ENCODE measurements around the gene C5orf15. TPM values are rescaled to one million over a fixed set of nuclear protein-coding genes. Genes with fewer than 3 reads are reported as not detected.
"Not testable (repeated sequence)": the region's sequence is repeated elsewhere in the genome, so short reads cannot be mapped to it uniquely, and the experiment has no call there.

Gene C5orf15
- total RNA-seq, 2 experiments from 2014 or later: 23.7 to 26.7 TPM

DNA sequence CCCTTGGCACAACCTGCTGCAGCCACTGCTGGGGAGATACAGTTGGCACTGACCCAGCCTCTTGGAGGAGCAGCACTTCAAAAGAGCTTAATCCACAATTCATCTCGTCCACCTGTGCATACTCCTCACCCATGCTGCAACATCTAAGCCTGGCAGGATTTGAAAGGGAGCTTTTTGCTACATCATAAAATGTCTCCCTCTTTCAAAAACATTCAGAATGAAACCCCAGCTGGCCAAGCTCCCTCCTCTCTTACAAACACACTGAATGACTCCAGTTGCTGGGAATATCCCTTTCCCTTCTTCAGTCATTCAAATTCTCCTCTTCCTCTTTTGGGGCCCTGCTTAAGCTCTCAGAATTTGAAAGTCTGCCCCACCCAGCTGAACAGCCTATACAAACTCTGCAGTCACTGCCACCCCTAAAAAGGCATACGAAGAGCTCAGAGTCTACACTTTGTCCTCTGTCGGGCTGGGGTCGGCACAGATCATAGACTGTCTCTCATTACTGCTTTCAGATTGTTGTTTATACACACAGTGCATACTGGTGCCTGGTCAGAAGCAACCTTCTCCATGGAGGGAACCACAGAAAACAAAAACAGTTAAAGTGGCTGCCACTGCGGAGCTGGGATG, 8.8 kb upstream of the C5orf15 start:
- intact Hi-C loops (cut with micrococcal nuclease): loop anchor here (1.0 kb wide), 1 partner anchor 9 kb away; the partner anchor contains the start of gene C5orf15

DNA sequence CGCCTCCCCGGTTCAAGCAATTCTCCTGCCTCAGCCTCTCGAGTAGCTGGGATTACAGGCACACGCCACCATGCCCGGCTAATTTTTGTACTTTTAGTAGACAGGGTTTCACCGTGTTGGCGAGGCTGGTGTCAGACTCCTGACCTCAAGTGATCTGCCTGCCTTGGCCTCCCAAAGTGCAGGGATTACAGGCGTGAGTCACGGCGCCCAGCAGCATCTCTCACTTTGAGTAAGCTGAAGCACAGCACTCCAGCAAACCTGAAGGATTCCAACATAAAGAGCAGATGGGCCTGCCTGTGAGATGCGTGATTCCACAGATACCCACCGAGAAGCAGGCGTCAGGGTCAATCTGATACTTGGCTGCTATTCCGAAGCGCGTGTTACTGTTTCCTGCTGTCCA, 7.1 kb upstream of the C5orf15 start:
- Mint-ChIP-seq H3K4me1 (ENCODE audit: low read depth) (peaks cover 33% of the 10 kb centered on the region), H3K27ac (peak overlapping the region; percentile 60), H3K36me3 (peaks cover 33% of the 10 kb centered on the region)
- intact Hi-C loops (cut with micrococcal nuclease); H3K9me3 Mint-ChIP-seq; POLR2A ChIA-PET; H3K27me3 Mint-ChIP-seq; CTCF ChIA-PET; H3K4me3 Mint-ChIP-seq: not testable (repeated sequence)
- peak; percentile 52 for DNase-seq

More for the DNA sequence above, 8.8 kb upstream of the C5orf15 start:
- Mint-ChIP-seq H3K27ac (peak overlapping the region; percentile 81), H3K4me1 (ENCODE audit: low read depth) (peaks cover 37% of the 10 kb centered on the region), H3K4me3 (no peak overlapping the region), H3K9me3 (no peaks in the 10 kb centered on the region), H3K36me3 (peaks cover 45% of the 10 kb centered on the region), H3K27me3 (no peaks in the 10 kb centered on the region)
- POLR2A ChIA-PET: interaction anchor here (1.2 to 1.5 kb wide), 3 partner anchors 9 to 28 kb away, joined by 4 to 7 read pairs (median 7); partner anchors contain the start of gene C5orf15
- CTCF ChIA-PET: interaction anchor here (1.0 to 1.2 kb wide), 2 partner anchors 15 to 47 kb away, joined by 3 read pairs; no protein-coding TSS in a partner anchor
- DNase-seq: peak; percentile 44

DNA sequence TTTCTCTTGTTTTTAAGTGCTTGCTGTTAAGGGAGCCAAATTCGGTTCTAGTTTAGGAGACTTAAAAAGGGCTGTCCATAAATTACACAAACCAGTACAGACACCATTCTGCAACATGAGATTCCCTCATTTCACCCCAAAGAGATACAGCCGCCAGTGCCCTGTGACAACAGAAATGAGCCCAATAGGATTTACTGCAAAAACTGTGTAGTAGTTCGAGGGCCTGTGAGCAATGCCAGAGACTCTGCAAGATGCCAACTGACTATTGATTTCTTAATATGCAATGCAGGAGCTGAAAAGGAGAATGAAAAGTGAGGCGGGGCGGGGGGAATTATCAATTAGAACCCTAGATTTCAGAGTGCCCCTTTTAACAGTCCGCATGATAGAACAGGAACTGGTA, 5.7 kb upstream of the C5orf15 start:
- no peak for DNase-seq
- intact Hi-C loops (cut with micrococcal nuclease): no loop called here
- Mint-ChIP-seq H3K4me1 (ENCODE audit: low read depth) (peaks cover 40% of the 10 kb centered on the region), H3K9me3 (no peaks in the 10 kb centered on the region), H3K4me3 (no peak overlapping the region), H3K27me3 (no peaks in the 10 kb centered on the region), H3K36me3 (peaks cover 30% of the 10 kb centered on the region), H3K27ac (no peak overlapping the region)
- ChIA-PET CTCF (interaction anchor here (0.8 kb wide), 1 partner anchor 65 kb away, joined by 3 read pairs; no protein-coding TSS in a partner anchor), POLR2A (no interaction called here)

DNA sequence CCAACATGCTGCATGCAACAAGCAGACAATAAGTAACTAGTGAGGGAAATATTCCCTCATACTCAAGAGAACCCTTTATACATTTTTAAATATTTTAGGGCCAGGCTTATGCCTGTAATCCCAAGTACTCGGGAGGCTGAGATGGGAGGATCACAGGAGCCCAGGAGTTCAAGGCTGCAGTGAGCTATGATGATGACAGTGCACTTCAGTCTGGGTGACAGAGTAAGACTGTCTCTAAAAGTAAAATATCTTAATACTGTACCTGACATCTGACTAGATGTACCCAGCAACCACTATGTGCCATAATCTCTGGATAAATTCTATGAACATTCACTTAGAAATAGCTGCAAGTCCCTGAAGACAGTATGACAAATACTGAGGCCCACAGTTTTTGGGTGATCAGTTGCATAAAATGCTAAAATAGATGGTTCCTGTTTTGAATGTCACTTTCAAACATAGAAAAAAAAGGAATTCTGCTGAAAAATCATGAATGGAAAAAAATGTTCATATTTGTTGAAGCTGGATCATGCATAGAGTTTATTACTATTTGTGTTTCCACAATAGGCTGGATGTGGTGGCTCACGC, 2.0 kb upstream of the C5orf15 start:
- intact Hi-C loops (cut with micrococcal nuclease): no loop called here
- ChIA-PET CTCF (interaction anchor here (0.9 to 2.2 kb wide), 5 partner anchors 9 to 170 kb away, joined by 3 to 12 read pairs (median 6); no protein-coding TSS in a partner anchor), POLR2A (interaction anchor here (1.1 kb wide), 1 partner anchor 33 kb away, joined by 3 read pairs; no protein-coding TSS in a partner anchor)
- H3K9me3 Mint-ChIP-seq: no peaks in the 10 kb centered on the region
- H3K27ac Mint-ChIP-seq: peak overlapping the region; percentile 90
- H3K27me3 Mint-ChIP-seq: no peaks in the 10 kb centered on the region
- DNase-seq: no peak
- peaks cover 14% of the 10 kb centered on the region for H3K36me3 Mint-ChIP-seq
- H3K4me1 Mint-ChIP-seq (ENCODE audit: low read depth): peaks cover 35% of the 10 kb centered on the region
- peak overlapping the region; percentile 91 for H3K4me3 Mint-ChIP-seq

DNA sequence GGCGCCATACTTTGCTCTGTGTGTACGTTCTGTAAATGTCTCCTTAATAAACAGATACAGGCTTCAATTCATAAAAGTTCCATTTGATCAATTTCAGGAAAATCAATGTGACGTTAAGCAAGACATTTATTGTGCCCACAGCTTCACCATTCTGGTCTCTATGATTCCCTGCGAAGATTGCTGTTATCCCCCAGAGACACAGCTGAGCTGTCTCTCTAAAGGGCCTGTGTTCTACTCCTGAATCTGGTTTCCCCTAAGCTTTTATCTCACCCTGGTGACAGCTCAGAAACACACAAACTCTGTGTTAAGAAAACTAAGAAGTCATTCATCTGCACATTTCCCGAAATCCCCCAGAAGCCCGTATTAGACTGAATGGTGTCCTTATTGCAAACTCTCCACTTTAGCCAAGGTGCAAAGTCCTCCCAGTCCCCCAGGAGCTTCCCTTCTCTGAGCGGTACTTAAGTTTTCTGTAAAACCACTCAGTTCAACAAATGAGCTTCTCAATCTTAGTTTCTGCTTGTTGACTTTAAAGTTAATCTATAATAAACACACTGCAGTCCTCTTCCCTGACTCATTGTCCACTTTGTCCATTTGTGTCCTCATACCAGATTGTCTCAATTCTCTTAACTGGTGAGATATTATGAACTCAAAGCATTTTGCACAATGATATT, 1.4 kb upstream of the C5orf15 start:
- no peak for DNase-seq
- Mint-ChIP-seq H3K4me3 (peak overlapping the region; percentile 91), H3K27me3 (no peaks in the 10 kb centered on the region), H3K27ac (peak overlapping the region; percentile 90), H3K36me3 (peaks cover 14% of the 10 kb centered on the region), H3K9me3 (no peaks in the 10 kb centered on the region), H3K4me1 (ENCODE audit: low read depth) (peaks cover 40% of the 10 kb centered on the region)
- ChIA-PET POLR2A (interaction anchor here (1.0 to 1.1 kb wide), 2 partner anchors 34 to 40 kb away, joined by 3 read pairs; no protein-coding TSS in a partner anchor), CTCF (interaction anchor here (0.9 to 2.2 kb wide), 7 partner anchors 10 to 171 kb away, joined by 3 to 12 read pairs (median 5); no protein-coding TSS in a partner anchor)
- intact Hi-C loops (cut with micrococcal nuclease): no loop called here

DNA sequence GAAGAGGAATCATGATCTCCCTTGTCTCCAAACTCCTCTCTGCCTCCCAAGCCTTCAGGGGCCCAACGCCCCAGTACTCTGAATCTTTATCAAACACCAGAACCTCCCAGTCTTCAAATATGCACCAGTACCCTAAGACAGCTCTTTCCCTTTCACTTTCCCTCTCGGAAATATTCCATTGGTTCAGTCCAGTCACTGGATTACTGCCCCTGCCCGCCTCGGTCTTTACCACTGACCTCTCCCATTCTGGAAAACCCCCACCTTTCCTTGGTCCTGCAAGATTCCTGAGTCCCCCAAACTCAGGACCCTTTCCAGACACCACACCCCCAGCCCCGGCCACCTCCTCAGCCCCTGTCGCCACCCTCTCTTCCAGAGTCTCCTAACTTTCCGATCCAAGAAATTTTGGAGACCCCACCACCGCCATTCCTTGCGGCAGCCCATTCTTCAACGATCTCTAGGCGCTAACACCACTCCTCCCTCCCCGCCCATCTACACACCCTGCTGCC, 674 bp downstream of the C5orf15 start:
- Mint-ChIP-seq H3K27ac (peak overlapping the region; percentile 90), H3K4me3 (peak overlapping the region; percentile 91), H3K36me3 (peaks cover 12% of the 10 kb centered on the region), H3K9me3 (no peaks in the 10 kb centered on the region), H3K4me1 (ENCODE audit: low read depth) (peaks cover 57% of the 10 kb centered on the region), H3K27me3 (no peaks in the 10 kb centered on the region)
- CTCF ChIA-PET: interaction anchor here (0.6 to 1.1 kb wide), 2 partner anchors 23 to 1161 kb away, joined by 3 read pairs; no protein-coding TSS in a partner anchor
- intact Hi-C loops (cut with micrococcal nuclease): loop anchor here (1.0 kb wide), 3 partner anchors 10 to 37 kb away; no protein-coding TSS in a partner anchor
- POLR2A ChIA-PET: no interaction called here
- DNase-seq: peak; percentile 14

DNA sequence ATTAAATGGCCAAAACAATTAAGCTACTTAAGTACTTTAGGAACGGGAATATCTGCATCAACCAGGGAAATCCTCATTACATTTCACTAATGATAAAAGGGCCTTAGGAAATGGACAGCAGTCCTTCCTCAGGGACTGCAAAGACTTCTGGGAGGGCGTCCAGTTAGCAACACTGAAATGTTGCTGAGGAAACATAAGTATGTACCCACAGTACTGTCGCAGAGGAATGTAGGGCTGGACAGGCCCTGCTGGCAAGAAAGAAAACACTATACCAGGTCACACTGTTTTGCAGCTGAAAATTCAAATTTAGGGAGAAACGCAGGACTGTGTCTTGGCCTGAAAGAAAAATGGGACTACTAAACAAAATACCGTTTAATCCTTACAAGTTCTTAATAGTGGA, 1.3 kb downstream of the C5orf15 start:
- Mint-ChIP-seq H3K9me3 (no peaks in the 10 kb centered on the region), H3K27me3 (no peaks in the 10 kb centered on the region), H3K27ac (no peak overlapping the region), H3K36me3 (peaks cover 12% of the 10 kb centered on the region), H3K4me1 (ENCODE audit: low read depth) (peaks cover 63% of the 10 kb centered on the region), H3K4me3 (peak overlapping the region; percentile 91)
- ChIA-PET CTCF (interaction anchor here (0.6 to 1.1 kb wide), 2 partner anchors 22 to 1160 kb away, joined by 3 read pairs; no protein-coding TSS in a partner anchor), POLR2A (no interaction called here)
- no peak for DNase-seq
- intact Hi-C loops (cut with micrococcal nuclease): no loop called here

DNA sequence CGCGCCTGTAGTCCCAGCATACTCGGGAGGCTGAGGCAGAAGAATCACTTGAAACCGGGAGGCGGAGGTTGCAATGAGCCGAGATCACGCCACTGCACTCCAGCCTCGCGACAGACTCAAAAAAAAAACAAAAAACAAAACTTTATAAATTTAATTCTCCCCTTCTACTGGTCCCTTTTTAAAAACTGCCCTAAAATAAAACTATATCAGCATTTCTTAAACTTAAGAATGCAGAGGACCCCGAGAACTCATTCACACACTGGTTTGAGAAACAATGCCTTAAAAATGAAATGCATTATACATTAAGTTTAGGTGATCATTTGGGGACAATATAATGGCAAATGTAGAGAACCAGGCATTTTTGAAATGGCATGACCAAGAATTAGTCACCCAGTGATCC, 2.3 kb downstream of the C5orf15 start:
- CTCF ChIA-PET: no interaction called here
- H3K4me1 Mint-ChIP-seq (ENCODE audit: low read depth): peaks cover 63% of the 10 kb centered on the region
- POLR2A ChIA-PET: no interaction called here
- H3K36me3 Mint-ChIP-seq: peaks cover 12% of the 10 kb centered on the region
- no peak overlapping the region for H3K27ac Mint-ChIP-seq
- H3K27me3 Mint-ChIP-seq: no peaks in the 10 kb centered on the region
- no peak for DNase-seq
- no peak overlapping the region for H3K4me3 Mint-ChIP-seq
- intact Hi-C loops (cut with micrococcal nuclease): no loop called here
- no peaks in the 10 kb centered on the region for H3K9me3 Mint-ChIP-seq

DNA sequence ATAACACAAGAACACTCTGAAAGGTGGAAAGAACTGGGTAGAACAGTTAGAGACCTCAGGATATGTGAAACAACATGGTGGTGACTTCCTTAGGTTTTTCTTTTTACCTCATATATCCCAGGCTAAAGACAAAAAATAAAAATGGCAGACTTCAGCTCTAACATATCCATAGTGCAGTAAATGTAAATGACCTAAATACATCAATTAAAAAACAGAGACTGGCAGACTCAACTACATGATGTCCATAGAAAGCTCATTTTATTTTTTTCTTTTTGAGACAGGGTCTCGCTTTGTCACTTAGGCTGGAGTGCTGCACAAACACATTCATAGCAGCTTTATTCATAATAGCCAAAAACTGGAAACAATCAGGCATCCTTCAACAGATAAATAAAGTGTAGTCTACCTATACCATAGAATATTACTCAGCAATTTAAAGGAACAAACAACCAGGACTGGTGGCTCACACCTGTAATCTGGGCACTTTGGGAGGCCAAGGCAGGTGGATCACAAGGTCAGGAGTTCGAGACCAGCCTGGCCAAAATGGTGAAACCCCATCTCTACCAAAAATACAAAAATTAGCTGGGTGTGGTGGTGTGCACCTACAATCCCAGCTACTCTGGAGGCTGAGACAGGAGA, 4.8 kb downstream of the C5orf15 start:
- ChIA-PET CTCF (interaction anchor here (0.7 to 2.3 kb wide), 5 partner anchors 17 to 183 kb away, joined by 3 to 8 read pairs (median 4); no protein-coding TSS in a partner anchor), POLR2A (interaction anchor here (1.3 kb wide), 2 partner anchors 34 to 40 kb away, joined by 3 read pairs; no protein-coding TSS in a partner anchor)
- no peak for DNase-seq
- Mint-ChIP-seq H3K4me1 (ENCODE audit: low read depth) (peaks cover 66% of the 10 kb centered on the region), H3K27me3 (no peaks in the 10 kb centered on the region), H3K27ac (peak overlapping the region; percentile 79), H3K9me3 (no peaks in the 10 kb centered on the region), H3K36me3 (peaks cover 22% of the 10 kb centered on the region), H3K4me3 (no peak overlapping the region)
- intact Hi-C loops (cut with micrococcal nuclease): no loop called here

DNA sequence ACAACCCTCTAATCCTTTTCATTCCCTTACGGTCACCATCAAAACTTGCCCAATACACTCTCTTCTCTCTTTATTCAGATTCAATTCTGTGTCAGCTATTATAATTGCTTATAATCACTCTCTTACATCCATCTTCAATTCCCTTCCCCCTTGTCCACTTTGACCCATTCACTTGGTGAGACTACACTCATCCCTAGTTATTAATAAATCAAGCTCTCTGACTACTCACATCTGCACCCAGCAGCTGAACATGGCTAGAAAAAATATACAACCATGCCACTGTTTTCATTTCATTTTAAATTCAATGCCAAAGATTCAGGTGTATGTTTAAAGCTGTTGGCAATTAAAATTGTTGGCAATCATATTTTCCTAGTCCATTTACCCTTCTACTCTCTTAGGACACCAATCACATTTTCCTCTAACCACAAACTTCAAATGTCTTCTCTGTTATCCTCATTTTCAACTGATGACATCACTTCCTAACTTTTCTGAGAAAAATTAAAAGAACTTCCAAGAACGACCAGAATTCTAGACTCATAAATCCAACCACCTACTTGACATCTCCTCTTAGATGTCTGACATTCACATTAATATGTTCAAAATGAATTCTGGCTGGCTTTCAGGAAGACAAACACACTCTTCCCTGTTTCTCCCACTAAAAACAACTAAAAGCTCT, 5.5 kb downstream of the C5orf15 start:
- ChIA-PET POLR2A (interaction anchor here (1.3 kb wide), 2 partner anchors 33 to 41 kb away, joined by 3 read pairs; no protein-coding TSS in a partner anchor), CTCF (interaction anchor here (0.7 to 2.3 kb wide), 9 partner anchors 17 to 539 kb away, joined by 3 to 8 read pairs (median 4); no protein-coding TSS in a partner anchor)
- DNase-seq: no peak
- H3K4me3 Mint-ChIP-seq: no peak overlapping the region
- peaks cover 65% of the 10 kb centered on the region for H3K4me1 Mint-ChIP-seq (ENCODE audit: low read depth)
- H3K9me3 Mint-ChIP-seq: no peaks in the 10 kb centered on the region
- peaks cover 23% of the 10 kb centered on the region for H3K36me3 Mint-ChIP-seq
- H3K27me3 Mint-ChIP-seq: no peaks in the 10 kb centered on the region
- H3K27ac Mint-ChIP-seq: peak overlapping the region; percentile 79
- intact Hi-C loops (cut with micrococcal nuclease): no loop called here

DNA sequence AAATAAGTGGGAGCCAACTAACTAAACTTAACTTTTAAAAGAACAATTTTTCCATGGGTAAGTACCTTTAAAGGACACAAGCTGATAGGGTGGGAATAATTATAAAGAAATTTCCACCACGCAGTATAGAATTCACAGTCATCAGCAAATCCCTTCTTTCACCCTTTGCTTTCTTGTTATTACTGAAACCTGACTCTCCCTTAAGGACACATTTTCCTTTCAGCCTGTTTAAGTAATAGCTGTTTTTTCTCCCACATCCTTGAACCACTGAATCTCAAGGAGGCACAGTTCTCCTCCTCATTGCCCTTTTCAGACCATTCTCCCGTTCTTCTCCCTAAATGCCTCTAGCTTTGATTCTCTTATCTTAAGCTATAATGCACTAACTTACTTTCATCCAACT, 6.3 kb downstream of the C5orf15 start:
- DNase-seq: no peak
- intact Hi-C loops (cut with micrococcal nuclease): no loop called here
- POLR2A ChIA-PET: no interaction called here

More for the DNA sequence above, 6.3 kb downstream of the C5orf15 start:
- Mint-ChIP-seq H3K4me1 (ENCODE audit: low read depth) (peaks cover 64% of the 10 kb centered on the region), H3K9me3 (no peaks in the 10 kb centered on the region), H3K36me3 (peaks cover 29% of the 10 kb centered on the region), H3K27ac (peak overlapping the region; percentile 79), H3K27me3 (no peaks in the 10 kb centered on the region), H3K4me3 (no peak overlapping the region)
- CTCF ChIA-PET: interaction anchor here (1.1 to 2.3 kb wide), 6 partner anchors 18 to 539 kb away, joined by 3 to 8 read pairs (median 4); no protein-coding TSS in a partner anchor

Measured in activated CD4-positive, alpha-beta memory T cell treated with anti-CD3 and anti-CD28 coated beads for 36 hours (primary cell).